ENCODE measurements around the gene PRMT2.
A peak's percentile ranks its signal among the peaks of the same experiment; 100 is the strongest.

PRMT2 gene

DNA sequence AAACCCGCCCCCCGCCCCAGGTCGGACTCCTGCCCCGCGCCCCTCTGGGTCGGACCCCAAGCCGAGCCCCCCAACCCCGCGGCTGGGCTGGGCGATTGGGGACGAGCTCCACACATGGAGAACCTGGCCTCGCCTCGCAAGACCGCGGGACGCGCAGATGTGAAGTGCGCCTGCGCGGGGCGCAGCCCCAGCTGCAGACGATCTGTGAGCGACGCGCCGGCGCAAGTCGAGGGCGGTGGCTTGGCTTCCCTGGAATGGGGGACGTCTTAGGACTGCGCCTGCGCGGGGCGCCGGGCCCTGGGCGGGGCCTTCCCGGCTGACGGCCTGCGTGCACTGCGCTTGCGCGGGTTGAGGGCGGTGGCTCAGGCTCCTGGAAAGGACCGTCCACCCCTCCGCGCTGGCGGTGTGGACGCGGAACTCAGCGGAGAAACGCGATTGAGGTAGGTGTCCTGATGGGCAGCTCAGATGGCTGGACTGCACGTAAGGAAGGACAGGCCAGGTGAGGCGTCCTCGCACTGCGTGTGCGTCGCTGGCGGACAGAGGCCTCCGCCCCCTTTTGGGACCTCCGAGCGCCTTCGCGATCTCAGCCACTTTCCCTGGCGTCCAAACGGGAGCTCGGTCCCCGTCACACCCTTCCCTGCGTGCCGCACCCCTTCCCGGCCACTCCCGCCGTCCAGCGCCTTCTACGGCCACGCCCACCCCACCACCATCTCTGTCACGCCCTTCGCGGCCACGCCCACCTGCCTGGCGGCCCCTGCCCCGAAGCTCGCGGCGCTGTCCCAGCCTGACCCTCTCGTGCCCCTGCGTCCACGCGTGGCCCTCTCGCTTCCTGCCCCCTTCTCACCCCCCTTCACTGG lies at the start of gene PRMT2:
PRMT2 (plus strand) TSS at position 351 of the 857 bp plus-strand sequence. CDS start 1,278 bp downstream, outside the sequence.
- DNase-seq (ENCODE audit: low read depth in 2 of 2): peak; percentile 93 to 98

DNA sequence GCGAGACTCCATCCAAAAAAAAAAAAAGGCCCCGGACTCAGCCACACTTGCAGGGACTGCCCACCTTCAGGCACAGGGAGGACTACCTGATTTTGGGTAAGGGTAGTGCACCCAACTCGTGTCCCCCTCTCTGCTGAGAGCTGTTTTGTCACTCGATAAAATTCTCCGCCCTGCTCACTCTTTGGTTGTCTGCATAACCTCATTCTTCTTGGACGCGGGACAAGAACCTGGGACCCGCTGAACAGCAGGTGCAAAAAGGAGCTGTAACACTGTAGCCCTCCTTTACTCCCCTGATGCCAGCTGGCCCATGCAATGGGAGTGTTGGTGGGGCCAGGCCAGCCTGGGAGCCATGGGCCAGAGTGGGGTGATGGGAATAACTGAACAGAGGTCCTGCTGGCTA lies 41.2 kb upstream of the PRMT2 start:
- no peak for DNase-seq (ENCODE audit: low read depth in 2 of 2)

DNA sequence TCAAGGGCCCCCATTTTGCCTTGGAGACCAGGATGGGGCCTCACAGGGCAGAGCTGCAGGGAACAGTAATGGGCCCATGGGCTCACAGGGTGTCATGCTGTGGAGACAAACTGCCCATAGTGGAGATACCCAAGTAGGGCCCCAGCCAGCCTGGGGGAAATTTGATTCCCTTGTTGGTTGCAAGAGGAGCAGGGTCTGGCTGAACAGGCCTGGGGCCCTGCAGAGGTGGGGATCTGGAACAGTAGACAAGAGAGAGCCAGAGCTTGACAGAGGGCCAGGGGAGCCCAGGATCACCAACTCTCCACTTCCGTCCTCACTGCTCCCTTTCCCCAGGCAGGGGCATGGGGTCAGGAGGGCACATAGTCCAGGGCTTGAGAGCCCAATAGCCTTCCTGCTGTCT lies 39.3 kb upstream of the PRMT2 start:
- DNase-seq (ENCODE audit: low read depth in 2 of 2): no peak

DNA sequence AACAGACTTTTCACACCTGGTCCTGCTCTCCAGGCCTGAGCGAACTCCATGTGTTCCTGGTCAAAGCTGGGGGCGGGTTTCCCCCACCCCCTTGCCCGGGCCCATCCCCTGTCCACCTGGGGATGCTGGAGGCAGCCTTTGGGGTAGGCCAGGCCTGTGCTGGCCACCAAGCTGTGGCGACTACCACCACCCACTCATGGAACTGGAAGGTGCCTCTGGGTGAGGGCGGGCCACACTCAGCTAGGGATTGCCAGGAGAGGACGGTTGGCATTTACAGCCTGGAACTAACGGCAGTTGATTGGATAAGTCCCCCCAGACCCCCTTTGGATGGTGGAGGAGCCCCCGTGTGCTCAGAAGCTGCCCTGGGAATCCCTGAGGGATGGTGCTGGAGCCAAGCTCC lies 38.4 kb upstream of the PRMT2 start:
- no peak for DNase-seq (ENCODE audit: low read depth in 2 of 2)

DNA sequence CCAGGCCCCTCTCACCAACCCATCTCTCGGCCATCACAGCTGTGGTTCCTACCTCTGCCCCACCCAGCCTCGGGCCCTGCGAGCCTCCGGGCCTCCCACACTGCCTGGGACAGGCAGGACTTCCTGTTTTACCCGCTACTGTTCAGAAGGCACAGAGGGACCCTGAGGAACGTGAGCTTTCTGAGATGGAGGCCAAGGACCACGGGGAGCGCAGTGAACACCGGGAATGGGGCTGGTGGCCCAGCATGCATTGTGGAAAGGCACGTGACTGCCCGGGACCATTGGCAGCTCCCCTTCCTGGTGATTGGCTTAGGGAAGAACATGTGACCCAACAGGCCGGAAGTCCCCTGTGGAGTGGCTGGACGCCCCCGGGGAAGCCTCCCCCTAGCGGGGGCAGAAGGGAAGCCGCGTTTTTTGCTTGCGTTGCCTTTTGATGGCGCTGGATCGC lies 37.6 kb upstream of the PRMT2 start:
- no peak for DNase-seq (ENCODE audit: low read depth in 2 of 2)

DNA sequence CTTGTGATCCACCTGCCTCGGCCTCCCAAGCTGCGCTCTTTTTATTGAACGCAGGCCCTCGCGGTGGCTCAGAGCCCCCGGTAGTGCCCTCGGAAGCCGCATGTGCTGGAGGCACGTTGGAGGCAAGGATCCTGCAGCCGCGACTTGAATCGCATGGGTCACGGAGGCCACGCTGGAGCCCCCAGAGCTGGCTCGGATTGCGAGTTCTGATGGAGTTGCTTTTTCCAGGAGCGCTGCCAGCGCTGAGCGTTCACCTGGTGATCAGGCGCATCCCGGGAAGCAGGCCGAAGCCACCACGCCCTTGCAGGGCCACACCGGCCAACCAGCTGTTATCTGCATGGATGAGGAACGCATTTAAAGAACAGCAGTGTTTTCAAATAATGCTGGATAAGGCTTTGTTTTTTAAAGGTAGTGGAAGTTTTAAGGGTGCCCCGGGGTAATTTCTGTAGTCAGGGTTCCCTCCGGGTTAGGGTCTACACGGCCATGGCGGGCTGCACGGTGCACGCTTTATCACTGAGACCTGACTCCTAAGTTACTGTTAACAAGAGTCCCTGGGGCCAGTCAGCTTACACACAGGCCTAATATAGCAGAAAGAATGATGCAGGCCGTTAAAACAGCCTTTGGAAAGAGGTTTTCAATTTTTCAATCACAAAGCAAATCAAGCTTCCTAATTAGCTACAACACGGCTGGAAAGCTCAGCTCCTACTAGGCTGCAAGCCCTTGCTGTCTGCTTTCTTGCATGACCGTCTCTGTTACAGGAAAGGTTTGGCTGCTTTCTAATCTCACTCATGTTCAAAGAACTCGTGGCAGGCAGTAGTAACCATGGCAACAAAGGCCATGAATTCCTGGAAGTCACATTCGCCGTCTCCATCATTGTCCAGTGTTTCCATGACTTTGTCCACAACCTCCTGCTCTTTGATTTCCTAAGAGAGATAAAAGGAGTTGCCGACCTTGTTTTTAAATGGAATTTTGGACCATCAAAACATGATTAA lies 36.6 kb upstream of the PRMT2 start:
- no peak for DNase-seq (ENCODE audit: low read depth in 2 of 2)

DNA sequence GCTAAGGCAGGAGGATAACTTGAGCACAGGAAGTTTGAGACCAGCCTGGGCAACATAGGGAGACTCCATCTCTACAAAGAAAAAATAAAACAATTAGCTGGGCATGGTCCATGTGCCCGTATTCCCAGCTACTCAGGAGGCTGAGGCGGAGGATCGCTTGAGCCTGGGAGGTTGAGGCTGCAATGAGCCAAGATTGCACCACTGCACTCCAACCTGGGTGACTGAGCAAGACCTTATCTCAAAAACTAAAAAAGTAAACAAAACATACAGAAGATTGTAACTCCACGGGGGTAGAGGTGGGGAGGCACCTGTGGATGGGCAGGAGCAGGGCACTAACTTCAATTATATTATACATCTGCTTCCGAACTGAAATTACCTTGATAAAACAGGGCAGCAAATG lies 35.2 kb upstream of the PRMT2 start:
- DNase-seq (ENCODE audit: low read depth in 2 of 2): no peak

DNA sequence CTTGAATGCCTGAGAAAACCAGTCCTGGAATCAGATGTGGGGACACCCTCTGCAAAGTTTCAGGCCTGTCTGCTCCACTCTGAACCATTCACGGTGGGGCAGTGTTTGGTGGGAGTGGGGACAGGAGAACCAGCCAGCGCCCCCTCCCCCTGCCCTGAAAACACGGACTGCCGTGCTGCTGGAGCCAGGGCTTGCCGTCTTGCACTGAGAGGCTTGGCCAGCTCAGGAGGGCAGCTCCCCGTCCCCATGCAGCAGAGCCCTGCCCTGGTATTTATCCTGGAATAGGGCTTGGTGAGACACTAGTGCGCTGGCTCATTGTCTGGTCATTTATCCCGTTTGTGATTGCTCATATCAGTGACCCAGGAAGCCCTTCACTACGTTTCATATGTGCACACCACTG lies 34.5 kb upstream of the PRMT2 start:
- no peak for DNase-seq (ENCODE audit: low read depth in 2 of 2)

DNA sequence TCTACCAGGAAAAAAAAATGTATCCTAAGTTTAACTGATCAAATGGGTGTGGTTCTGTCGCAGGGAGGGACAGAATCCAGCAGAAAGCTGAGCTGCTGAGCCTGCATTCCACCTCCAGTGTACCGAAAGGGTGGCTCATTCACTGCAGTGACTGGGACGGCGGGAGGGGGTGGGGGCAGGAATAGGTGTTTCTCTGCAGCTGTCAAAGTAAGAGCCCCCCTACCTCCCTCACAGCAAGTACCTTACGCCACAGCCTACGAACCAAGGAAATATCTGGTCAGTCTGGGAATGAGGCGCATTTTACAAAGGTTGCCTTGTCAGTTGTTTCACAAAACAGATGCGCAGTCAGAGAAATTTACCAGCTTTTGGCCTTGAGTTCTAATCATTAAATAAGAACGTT lies 32.2 kb upstream of the PRMT2 start:
- no peak for DNase-seq (ENCODE audit: low read depth in 2 of 2)

DNA sequence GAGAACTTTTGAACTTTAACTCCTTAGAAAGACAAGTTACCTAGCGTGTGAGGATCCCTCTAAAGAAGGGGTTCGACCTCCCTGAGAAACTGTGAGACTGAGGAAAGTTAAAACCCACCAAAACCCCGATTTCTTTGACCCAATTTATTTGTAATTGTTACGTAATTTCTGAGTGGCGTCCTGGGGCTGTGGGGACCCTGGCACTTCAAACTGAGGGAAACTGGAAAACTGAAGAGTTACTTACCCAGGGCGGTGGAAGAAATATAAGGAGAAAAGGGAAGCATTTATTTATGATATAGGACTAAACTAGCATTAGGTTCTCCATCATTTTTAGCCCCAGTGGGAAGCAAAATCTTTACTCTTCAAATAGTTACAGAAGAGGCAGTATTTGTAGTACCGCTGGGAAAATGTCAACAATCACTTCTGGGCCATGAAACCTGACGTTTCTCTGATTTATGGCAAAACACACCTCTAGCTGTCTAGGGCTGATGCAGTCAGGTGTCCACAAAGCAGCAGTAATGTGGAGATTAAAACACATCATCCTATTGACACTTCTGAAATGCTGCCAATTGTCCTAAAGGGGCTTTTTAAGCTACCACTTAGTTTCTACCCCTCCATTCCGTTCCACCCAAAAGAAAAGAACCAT lies 31.0 kb upstream of the PRMT2 start:
- no peak for DNase-seq (ENCODE audit: low read depth in 2 of 2)

DNA sequence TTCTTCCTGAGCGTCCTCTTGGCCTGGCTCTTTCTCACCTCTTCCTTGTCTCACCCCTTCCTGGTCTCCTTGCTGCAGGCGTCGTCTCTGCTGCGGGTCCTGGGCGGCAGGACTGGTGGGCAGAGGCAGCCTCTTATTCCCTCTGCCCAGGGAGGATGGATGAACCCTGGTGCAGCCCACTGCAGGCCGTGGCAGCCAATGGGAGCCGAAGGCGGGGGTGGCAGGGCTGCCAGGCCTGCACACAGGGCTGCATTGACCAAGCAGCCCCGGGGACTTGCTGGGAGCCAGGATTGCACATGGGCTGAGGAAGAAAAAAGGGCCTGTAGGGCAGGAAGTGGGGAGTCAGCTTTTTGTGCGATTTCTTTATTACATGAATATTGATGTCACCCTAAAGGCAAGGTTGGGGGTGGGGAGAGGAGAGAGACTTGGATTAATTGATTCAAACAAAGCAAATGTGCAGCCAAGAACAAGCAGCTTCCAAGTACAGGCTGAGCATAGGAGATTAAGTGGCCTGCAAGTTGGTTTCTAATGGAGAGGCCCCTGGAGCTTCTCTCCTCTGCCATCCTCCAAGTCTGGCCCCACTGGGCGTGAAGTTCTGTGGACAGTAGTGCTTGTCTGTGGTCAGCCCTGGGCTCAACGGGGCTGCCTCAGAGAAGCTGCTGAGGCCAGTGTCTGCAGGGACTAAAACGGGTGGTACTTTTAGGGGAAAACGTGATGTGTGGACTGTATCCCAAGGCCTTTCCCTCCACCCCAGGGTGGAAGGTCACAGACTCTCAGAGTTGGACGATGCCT lies 30.3 kb upstream of the PRMT2 start, which contains the start of gene S100B:
S100B (minus strand) TSS at position 108 of the 792 bp plus-strand sequence. CDS start 2,667 bp downstream, outside the sequence.
- no peak for DNase-seq (ENCODE audit: low read depth in 2 of 2)

DNA sequence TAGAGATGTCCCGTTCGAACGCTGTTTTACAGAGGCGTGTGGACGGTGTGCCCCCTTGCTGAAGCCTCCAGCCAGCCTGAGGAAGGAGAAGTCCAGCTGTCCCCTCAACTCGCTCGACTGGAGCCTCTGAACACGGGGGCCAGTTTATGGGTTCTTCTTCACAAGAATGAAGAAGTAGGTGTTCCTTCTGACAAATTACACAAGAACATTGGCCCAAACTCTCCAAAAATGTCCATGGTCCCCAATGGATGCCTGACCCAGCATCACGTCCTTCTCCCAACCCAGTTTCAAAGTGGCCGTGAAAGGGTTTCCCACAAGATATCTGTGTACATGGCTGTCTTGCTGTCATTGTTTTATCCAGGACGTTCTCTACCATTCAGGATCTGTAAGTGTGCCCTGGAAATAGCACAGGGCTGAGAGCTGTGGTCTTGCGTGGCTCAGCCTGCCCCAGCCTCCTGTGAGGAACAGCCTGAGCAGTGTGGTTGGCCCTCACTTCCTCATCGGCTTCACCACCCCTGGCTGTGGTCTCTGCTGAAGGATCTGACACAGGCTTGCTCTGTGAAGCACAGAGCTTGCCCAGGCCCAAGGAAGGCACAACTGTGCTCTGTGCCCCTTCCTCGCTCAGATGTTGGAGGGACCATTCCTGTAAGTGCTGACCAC lies 29.6 kb upstream of the PRMT2 start:
- DNase-seq (ENCODE audit: low read depth in 2 of 2): peak; percentile 19 to 46

DNA sequence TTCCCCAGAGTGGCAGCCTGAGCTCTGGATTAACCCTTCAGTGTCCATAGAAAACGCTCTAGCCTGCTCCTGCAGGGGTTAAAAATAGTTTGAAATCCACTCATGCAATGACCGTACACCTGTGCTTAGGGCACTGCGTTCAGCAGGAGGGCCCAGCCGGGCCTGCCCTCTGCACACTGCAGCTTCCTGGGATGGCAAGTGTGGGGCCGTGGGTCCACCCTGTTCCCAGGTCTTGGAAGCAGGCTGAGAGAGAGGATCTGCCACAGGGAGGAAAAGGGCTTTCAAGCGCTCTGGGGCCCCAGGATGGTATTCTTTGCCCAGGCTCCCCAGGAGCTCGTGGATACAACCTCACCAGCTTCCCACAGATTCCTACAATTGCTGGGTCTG lies 29.1 kb upstream of the PRMT2 start:
- DNase-seq (ENCODE audit: low read depth in 2 of 2): no peak

DNA sequence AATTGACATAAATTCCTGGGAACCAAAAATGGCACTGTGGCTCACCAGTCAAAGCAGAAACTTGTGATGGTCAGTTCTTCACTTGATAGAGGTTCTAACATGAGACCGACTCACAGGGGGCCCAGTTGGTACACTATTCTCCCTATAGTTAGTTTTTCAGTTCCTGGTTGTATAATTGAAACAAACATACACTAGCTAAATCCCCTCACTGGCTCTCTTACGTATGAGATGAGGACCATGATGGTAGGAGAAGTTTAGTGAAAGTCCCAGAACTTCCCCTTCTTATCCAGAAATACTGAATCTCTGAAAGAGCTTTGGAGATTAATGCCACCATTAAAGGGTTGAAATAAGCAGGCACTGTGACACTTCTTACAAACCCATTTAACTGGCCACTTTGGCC lies 27.8 kb upstream of the PRMT2 start:
- DNase-seq (ENCODE audit: low read depth in 2 of 2): no peak

DNA sequence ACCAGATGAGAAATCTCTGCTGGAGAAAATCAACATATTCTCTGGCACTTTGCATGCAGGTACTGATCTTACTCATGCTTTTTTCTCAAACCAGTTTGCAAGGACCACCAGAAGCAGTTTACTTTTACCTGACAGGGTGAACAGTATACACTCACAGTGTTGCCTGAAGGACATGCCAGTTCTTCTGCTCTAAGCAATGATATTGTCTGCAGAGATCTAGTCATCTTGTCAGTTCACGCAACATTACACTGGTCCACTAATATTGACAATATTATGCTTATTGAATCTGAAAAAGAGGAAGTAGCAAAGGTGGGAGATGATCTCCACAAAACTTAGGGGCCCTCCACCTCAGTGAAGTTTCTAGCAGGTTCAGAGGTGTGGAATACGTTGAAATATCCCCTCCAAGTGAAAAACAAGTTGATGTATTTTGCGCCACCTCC lies 26.8 kb upstream of the PRMT2 start:
- DNase-seq (ENCODE audit: low read depth in 2 of 2): no peak

DNA sequence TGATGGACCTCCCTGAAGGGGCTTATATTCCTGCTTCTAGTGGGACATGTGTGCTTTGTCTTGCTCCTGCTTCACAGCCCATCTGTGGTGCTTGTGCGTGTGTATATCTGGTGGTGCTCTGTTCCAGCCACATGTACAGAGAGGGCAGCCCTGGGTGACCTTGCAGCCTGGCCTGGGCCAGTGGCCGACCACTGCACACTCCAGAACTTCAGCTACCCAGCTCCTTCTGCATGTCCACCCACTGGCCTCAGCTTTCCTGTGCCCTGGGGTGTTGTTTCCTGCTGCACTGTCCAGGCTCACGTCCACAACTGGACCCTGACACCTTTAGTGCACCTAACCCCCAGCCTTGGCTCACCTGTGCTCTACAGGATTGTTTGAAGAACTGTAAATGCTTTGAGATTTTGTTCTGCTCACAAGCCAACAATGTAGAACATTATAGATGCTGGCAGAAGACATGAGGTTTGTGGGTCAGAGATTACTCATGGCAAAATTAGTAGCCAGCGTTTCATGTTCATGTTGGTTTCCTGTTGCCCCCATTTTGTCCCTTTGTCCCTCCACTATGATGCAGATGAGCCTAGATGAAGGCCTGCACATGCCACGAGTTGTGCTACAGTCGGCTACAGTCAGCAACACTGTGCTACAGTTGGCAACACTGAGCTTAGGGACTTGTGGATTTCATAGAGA lies 25.3 kb upstream of the PRMT2 start:
- DNase-seq (ENCODE audit: low read depth in 2 of 2): no peak

DNA sequence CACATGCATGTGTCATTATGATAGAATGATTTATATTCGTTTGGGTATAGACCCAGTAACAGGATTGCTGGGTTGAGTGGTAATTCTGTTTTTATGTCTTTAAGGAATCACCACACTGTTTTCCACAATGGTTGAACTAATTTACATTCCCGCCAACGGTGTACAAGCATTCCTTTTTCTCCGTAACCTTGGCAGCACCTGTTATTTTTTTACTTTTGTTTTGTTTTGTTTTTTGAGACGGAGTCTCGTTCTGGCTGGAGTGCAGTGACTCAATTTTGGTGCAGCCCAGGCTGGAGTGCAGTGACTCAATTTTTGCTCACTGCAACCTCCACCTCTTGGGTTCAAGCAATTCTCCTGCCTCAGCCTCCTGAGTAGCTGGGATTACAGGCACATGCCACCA lies 22.1 kb upstream of the PRMT2 start:
- DNase-seq (ENCODE audit: low read depth in 2 of 2): no peak

DNA sequence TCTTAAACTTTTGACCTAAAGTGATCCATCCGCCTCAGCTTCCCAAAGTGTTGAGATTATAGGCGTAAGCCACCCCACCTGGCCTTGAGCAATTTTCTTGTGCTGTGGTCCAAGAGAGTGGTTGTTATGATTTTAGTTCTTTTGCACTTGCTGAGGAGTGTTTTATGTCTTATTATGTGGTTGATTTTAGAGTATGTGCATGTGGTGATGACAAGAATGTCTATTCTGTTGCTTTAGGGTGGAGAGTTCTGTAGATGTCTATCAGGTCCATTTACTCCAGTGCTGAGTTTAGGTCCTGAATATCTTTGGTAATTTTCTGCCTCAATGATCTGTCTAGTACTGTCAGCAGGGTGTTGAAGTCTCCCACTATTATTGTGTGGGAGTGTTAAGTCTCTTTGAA lies 19.4 kb upstream of the PRMT2 start:
- no peak for DNase-seq (ENCODE audit: low read depth in 2 of 2)

DNA sequence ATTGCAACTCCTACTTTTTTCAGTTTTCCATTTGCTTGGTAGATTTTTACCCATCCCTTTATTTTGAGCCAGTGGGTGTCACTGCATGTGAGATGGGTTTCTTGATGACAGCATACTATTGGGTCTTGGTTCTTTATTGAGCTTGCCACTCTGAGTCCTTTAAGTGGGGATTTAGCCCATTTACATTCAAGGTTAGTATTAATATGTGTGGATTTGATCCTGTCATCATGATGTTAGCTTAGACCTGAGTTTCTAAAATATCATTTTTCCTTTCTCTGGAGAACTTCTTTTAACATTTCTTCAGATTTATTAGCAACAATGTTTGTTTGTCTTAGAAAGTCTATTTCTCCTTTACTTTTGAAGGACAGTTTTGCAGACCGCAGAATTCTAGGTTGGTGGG lies 18.8 kb upstream of the PRMT2 start:
- DNase-seq (ENCODE audit: low read depth in 2 of 2): no peak

Data from stimulated activated CD8-positive, alpha-beta memory T cell treated with anti-CD3 and anti-CD28 coated beads, Interleukin-7, amount 100 ng/mL, for 4 hours (primary cell).